ENCODE measurements around the gene PGM2L1.
A peak's percentile ranks its signal among the peaks of the same experiment; 100 is the strongest.

Gene PGM2L1

DNA sequence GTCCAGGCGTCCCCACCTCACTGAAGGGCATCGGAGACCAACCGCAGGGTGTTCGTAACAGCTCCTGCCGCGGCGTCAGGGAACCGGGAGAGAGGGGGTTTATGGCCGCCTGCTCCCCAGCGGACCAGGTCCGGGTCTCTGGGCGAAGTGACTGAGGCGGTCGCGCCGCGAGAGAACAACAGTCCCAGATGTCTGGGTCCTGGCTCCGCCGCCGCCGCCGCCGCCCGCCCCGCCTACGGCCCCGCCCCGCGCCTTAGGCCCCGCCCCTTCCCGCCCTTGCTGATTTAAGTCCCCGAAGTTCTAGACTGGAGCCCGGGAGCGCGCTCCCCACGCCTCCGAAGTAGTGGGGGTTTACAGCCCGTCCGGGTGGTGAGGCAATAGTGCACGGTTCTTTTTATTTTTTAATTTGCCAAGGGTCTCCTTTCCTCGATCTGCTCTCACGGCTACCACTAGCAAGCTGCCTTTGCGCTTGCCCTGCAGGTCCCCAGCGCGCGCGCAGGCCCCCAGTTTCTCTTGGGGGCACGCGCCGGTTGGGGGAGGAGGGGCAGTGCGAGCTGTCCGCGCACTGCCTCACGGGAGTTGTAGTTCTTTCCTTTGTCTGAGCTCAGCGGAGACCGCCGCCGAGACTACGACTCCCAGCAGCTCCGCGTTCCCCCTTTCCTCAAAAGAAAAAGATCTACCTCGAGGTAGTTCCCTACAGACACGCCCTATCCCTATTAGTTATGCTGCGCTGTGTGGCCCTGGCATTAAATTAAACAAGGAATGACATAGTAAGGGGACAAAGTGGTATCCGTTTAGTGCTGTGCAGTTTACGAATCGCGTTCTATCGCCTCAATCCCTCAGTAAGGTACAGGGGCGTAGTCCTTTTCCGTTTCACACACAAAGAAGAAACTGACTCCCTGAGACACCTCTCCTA is at the start of gene PGM2L1:
Gene PGM2L1 (minus strand): TSS at position 190 of the 916 bp plus-strand sequence. CDS start 272 bp downstream, outside the sequence.
- Mint-ChIP-seq H3K9me3 (no peaks in the 10 kb centered on the region), H3K36me3 (no peaks in the 10 kb centered on the region), H3K27ac (peak within 1 kb of the TSS; percentile 86), H3K4me3 (peak within 1 kb of the TSS; percentile 97), H3K27me3 (no peaks in the 10 kb centered on the region), H3K4me1 (peaks cover 6% of the 10 kb centered on the region)
- DNase-seq (ENCODE audit: low spot score in 2 of 2), result peak; percentile 92 to 95
- ATAC-seq (ENCODE audit: low read depth), result peak; percentile 84

- H3K27ac Mint-ChIP-seq, result no peak overlapping the region
- H3K36me3 Mint-ChIP-seq, result no peaks in the 10 kb centered on the region
- ATAC-seq (ENCODE audit: low read depth), result no peak
- H3K4me3 Mint-ChIP-seq, result no peak overlapping the region
- no peak for DNase-seq (ENCODE audit: low spot score in 2 of 2)
- no peaks in the 10 kb centered on the region for H3K9me3 Mint-ChIP-seq
- peaks cover 3% of the 10 kb centered on the region for H3K4me1 Mint-ChIP-seq
- H3K27me3 Mint-ChIP-seq, result peaks cover 10% of the 10 kb centered on the region
Observed at GRCh38 chr11:74447720-74448119, 49.5 kb upstream of the PGM2L1 start.

DNA sequence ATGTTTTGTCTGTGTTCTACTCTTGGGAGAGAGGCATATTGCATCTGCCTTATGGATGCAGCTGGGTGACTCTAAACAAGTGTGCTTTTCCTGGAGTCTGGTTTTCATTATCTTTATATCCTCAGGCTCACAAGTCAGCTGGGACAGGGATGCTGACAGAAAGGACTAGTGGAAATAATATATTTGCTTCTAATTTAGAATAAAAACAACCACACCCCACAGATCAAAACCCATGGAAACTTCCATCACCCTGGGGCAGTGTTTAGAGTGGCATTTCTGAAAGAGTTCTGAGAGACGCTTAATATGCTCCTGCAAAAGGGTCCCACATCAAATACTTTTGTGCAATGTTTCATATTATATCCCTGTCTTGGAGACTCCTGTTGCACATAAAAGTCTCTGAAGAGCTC is 48.3 kb upstream of the PGM2L1 start:
- DNase-seq (ENCODE audit: low spot score in 2 of 2) (no peak), ATAC-seq (ENCODE audit: low read depth) (no peak)
- peaks cover 11% of the 10 kb centered on the region for H3K27me3 Mint-ChIP-seq
- no peak overlapping the region for H3K4me3 Mint-ChIP-seq
- H3K4me1 Mint-ChIP-seq, result peaks cover 3% of the 10 kb centered on the region
- H3K9me3 Mint-ChIP-seq, result no peaks in the 10 kb centered on the region
- no peak overlapping the region for H3K27ac Mint-ChIP-seq
- no peaks in the 10 kb centered on the region for H3K36me3 Mint-ChIP-seq

DNA sequence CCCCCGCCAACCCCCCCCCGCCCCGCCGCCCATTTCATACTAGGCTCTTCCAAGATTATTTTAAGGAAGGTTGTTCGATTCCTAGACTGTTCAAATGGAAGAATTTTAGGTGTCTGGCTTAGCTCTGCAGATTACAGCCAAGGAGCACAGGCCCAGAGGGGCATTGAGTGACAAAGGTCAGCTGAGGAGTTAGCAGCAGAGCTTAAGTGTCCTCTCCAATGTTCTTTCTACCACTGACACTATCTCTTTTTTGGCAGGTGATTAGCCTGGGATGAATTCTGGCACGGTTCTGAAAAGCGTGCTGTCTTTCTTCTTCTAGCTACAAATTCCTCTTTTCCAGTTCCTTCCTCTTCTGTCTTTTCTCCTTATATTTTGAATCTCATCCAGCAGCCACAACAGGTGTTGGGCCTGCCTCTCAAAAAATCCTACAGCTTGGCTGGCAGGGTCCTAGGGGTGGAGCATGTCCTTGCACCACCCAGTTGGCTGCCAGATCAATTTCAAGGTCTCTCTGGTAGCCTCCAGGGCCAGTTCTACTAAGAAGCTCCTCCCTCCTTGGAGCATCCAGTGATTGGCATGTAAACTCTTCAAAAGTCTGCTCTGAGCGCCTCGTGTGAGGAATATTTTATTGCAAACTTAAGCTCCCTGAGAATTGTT is 46.1 kb upstream of the PGM2L1 start:
- no peaks in the 10 kb centered on the region for H3K9me3 Mint-ChIP-seq
- no peak overlapping the region for H3K4me3 Mint-ChIP-seq
- H3K4me1 Mint-ChIP-seq, result no peaks in the 10 kb centered on the region
- H3K36me3 Mint-ChIP-seq, result no peaks in the 10 kb centered on the region
- H3K27ac Mint-ChIP-seq, result no peak overlapping the region
- no peak for ATAC-seq (ENCODE audit: low read depth)
- peaks cover 13% of the 10 kb centered on the region for H3K27me3 Mint-ChIP-seq
- DNase-seq (ENCODE audit: low spot score in 2 of 2), result no peak

GRCh38 chr11:74443071-74443864 is 45.0 kb upstream of the PGM2L1 start:
- H3K36me3 Mint-ChIP-seq, result no peaks in the 10 kb centered on the region
- H3K27me3 Mint-ChIP-seq, result peaks cover 13% of the 10 kb centered on the region
- ATAC-seq (ENCODE audit: low read depth) (no peak), DNase-seq (ENCODE audit: low spot score in 2 of 2) (no peak)
- no peaks in the 10 kb centered on the region for H3K9me3 Mint-ChIP-seq
- no peaks in the 10 kb centered on the region for H3K4me1 Mint-ChIP-seq
- no peak overlapping the region for H3K27ac Mint-ChIP-seq
- no peak overlapping the region for H3K4me3 Mint-ChIP-seq

DNA sequence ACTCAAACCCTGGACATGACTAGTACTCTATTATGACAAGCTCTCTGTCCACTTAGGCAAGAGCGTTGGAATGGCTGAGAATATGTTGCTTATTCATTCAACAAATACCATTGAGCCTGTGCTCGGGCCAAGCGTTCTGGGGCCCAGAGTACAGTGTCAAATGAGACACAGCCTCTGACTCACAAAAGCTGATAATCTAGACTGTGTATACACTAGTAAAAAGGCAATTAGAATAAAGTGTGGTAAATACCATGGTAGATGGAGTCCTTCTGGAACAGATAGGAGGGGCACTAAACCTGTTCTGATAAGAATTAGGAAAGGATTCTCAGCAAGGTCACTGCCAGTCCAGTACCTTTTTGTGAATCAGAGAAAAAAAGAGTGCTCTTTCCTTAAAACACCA is 44.4 kb upstream of the PGM2L1 start:
- no peak overlapping the region for H3K27ac Mint-ChIP-seq
- no peak overlapping the region for H3K4me3 Mint-ChIP-seq
- no peak for ATAC-seq (ENCODE audit: low read depth)
- H3K4me1 Mint-ChIP-seq, result no peaks in the 10 kb centered on the region
- peaks cover 13% of the 10 kb centered on the region for H3K27me3 Mint-ChIP-seq
- H3K36me3 Mint-ChIP-seq, result no peaks in the 10 kb centered on the region
- no peak for DNase-seq (ENCODE audit: low spot score in 2 of 2)
- no peaks in the 10 kb centered on the region for H3K9me3 Mint-ChIP-seq

GRCh38 chr11:74438681-74439080 is 40.4 kb upstream of the PGM2L1 start:
- Mint-ChIP-seq H3K27me3 (peaks cover 7% of the 10 kb centered on the region), H3K36me3 (no peaks in the 10 kb centered on the region), H3K9me3 (no peaks in the 10 kb centered on the region), H3K4me1 (peaks cover 2% of the 10 kb centered on the region), H3K4me3 (no peak overlapping the region), H3K27ac (no peak overlapping the region)
- DNase-seq (ENCODE audit: low spot score in 2 of 2), result no peak
- no peak for ATAC-seq (ENCODE audit: low read depth)

DNA sequence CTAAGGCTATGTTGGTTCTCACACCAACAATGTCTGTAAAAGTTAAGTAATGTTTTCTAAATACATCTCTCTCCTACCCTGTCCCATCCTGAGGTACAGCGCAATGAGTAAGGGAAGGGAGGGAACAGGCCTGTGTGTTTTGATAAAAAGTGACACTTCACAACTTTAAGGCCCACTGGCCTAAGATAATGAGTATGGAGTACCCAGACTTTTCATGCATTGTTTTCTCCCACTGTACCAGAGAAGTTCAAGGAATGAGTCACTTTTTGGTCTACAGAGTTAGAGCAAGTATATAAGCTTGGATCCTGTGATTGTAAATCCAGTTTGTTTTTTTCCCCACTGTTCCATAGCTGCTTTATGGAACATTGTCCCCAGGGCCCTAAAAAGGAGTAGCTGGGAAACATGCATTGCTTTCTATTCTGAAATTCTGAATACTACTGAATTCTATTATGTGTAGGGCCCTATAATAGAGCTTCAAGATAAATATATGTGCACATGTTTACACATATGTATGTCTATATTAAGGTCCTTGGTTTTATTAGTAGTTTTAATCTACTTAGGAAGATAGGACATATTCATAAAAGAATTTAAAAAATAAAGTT is 39.3 kb upstream of the PGM2L1 start:
- Mint-ChIP-seq H3K4me3 (no peak overlapping the region), H3K27ac (no peak overlapping the region), H3K9me3 (no peaks in the 10 kb centered on the region), H3K27me3 (peaks cover 7% of the 10 kb centered on the region), H3K36me3 (no peaks in the 10 kb centered on the region), H3K4me1 (peaks cover 2% of the 10 kb centered on the region)
- no peak for ATAC-seq (ENCODE audit: low read depth)
- DNase-seq (ENCODE audit: low spot score in 2 of 2), result no peak

DNA sequence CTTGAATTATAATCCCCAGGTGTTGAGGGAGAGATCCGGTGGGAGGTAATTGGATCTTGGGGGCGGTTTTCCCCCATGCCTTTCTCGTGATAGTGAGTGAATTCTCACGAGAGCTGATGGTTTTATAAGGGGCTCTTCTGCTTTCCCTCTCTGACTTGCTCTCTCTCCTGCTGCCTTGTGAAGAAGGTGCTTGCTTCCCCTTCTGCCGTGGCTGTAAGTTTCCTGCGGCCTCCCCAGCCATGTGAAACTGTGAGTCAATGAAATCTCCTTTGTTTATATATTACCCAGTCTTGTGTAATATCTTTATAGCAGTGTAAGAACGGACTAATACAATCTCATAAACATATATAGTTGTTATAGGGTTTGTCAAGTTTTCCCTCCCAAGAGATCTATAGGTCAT is 36.3 kb upstream of the PGM2L1 start:
- no peaks in the 10 kb centered on the region for H3K36me3 Mint-ChIP-seq
- H3K4me1 Mint-ChIP-seq, result peaks cover 2% of the 10 kb centered on the region
- H3K9me3 Mint-ChIP-seq, result no peaks in the 10 kb centered on the region
- ATAC-seq (ENCODE audit: low read depth) (no peak), DNase-seq (ENCODE audit: low spot score in 2 of 2) (no peak)
- no peak overlapping the region for H3K4me3 Mint-ChIP-seq
- H3K27ac Mint-ChIP-seq, result no peak overlapping the region
- H3K27me3 Mint-ChIP-seq, result peaks cover 3% of the 10 kb centered on the region

DNA sequence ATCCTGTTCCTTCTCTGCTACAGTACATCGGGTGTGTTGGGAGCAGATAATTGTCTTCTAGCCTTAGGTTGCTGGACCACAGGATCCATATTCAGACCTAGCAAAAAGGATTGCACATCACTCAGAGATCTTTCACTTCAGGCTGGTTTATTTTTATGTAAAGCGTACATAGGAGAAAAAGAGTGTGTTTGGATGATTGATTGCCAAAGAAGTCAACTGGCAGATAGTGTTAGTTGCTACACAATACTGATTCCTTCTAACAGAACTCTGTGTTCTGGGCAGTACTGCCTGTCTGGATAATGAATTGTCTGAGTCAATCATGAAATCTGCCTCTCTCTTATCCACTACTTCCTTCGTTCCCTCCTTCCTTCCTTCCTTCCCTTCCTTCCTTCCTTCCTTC is 31.0 kb upstream of the PGM2L1 start:
- H3K27me3 Mint-ChIP-seq, result peaks cover 7% of the 10 kb centered on the region
- H3K4me1 Mint-ChIP-seq, result no peaks in the 10 kb centered on the region
- H3K36me3 Mint-ChIP-seq, result peaks cover 5% of the 10 kb centered on the region
- no peak overlapping the region for H3K27ac Mint-ChIP-seq
- no peak for DNase-seq (ENCODE audit: low spot score in 2 of 2)
- H3K9me3 Mint-ChIP-seq, result peaks cover 6% of the 10 kb centered on the region
- H3K4me3 Mint-ChIP-seq, result no peak overlapping the region
- ATAC-seq (ENCODE audit: low read depth), result no peak

- no peak for DNase-seq (ENCODE audit: low spot score in 2 of 2)
- Mint-ChIP-seq H3K9me3 (peaks cover 10% of the 10 kb centered on the region), H3K27me3 (peaks cover 14% of the 10 kb centered on the region), H3K4me1 (no peaks in the 10 kb centered on the region), H3K27ac (no peak overlapping the region), H3K36me3 (peaks cover 9% of the 10 kb centered on the region), H3K4me3 (no peak overlapping the region)
- no peak for ATAC-seq (ENCODE audit: low read depth)
Observed at GRCh38 chr11:74427384-74427886, 29.2 kb upstream of the PGM2L1 start.

DNA sequence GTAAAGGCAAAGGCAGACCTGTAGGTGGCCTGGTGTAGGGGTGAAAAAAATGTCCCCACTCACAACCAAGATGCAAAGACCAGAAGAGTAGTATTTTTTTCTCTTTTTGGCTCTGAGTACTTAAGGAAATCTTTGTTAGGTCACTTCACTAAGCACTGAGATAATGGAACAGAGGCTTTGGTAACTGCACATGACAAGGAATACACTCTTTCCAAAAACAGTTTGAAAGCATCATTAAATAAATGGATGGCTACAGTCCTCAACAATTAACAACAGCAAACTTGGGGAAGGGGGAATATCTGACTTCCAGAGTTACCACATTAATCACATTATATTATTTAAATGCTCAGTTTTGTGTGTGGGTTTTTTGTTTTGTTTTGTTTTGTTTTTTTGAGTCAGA is 26.9 kb upstream of the PGM2L1 start:
- H3K9me3 Mint-ChIP-seq, result peaks cover 10% of the 10 kb centered on the region
- H3K4me3 Mint-ChIP-seq, result no peak overlapping the region
- DNase-seq (ENCODE audit: low spot score in 2 of 2), result no peak
- H3K27me3 Mint-ChIP-seq, result peaks cover 14% of the 10 kb centered on the region
- H3K27ac Mint-ChIP-seq, result no peak overlapping the region
- H3K36me3 Mint-ChIP-seq, result peaks cover 9% of the 10 kb centered on the region
- ATAC-seq (ENCODE audit: low read depth), result no peak
- no peaks in the 10 kb centered on the region for H3K4me1 Mint-ChIP-seq

GRCh38 chr11:74418509-74418895 is 20.3 kb upstream of the PGM2L1 start:
- H3K36me3 Mint-ChIP-seq, result peaks cover 2% of the 10 kb centered on the region
- H3K4me3 Mint-ChIP-seq, result no peak overlapping the region
- H3K9me3 Mint-ChIP-seq, result peaks cover 1% of the 10 kb centered on the region
- ATAC-seq (ENCODE audit: low read depth) (no peak), DNase-seq (ENCODE audit: low spot score in 2 of 2) (no peak)
- no peaks in the 10 kb centered on the region for H3K4me1 Mint-ChIP-seq
- H3K27ac Mint-ChIP-seq, result no peak overlapping the region
- peaks cover 5% of the 10 kb centered on the region for H3K27me3 Mint-ChIP-seq
